Activated naive CD8-positive, alpha-beta T cell treated with anti-CD3 and anti-CD28 coated beads for 36 hours (primary cell): ENCODE data around the gene PTPRM. TPM values are rescaled to one million over a fixed set of nuclear protein-coding genes. Genes with fewer than 3 reads are reported as not detected.

Experiments used
- DNase-seq: peaks from one replicate; pipeline ENCODE4 v3.0.0; 2021
- H3K27ac Mint-ChIP-seq: one replicate; pipeline ENCODE4 v1.8.0; 2022; ENCODE audit warnings: mild to moderate bottlenecking, moderate library complexity, mixed read lengths
- H3K27me3 Mint-ChIP-seq: one replicate; pipeline ENCODE4 v1.8.0; 2022; ENCODE audit warnings: mild to moderate bottlenecking, mixed read lengths
- H3K36me3 Mint-ChIP-seq: one replicate; pipeline ENCODE4 v1.8.0; 2021; ENCODE audit warnings: mild to moderate bottlenecking, mixed read lengths
- H3K4me1 Mint-ChIP-seq: one replicate; pipeline ENCODE4 v1.8.0; 2021; ENCODE audit warnings: mixed read lengths
- H3K4me3 Mint-ChIP-seq: one replicate; pipeline ENCODE4 v1.8.0; 2022; ENCODE audit warnings: mild to moderate bottlenecking, moderate library complexity, mixed read lengths
- H3K9me3 Mint-ChIP-seq: one replicate; pipeline ENCODE4 v1.8.0; 2022; ENCODE audit warnings: mixed read lengths
- total RNA-seq, 2 experiments: library from RNA; stranded (reverse); gene quantifications; one replicate each; pipeline ENCODE4 v1.2.3, GENCODE V29; 2021

The PTPRM gene
- total RNA-seq, 2 experiments from 2014 or later = 0.22 to 0.52 TPM

DNA sequence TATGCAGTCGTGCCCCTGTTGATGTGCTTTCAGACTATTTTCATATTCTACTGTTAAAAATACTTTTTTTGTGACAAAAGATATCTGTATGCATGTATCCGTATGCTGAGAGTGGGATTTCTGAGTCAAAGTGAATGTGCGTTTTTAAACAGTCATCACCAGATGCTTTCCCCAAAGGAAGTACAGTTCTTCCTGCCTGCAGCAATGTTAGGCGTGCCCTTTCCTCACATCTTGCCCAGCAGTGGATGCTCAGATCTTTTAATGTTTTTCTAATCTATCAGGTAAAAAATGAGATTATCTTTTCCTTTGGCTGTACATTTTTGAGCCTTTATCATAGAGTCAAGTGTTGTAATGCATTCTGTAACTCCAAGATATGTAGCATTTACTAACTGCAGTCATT lies 111.7 kb downstream of the PTPRM start:
- Mint-ChIP-seq H3K4me1 (no peaks in the 10 kb centered on the region), H3K4me3 (no peak overlapping the region), H3K36me3 (no peaks in the 10 kb centered on the region), H3K9me3 (no peaks in the 10 kb centered on the region), H3K27ac (no peak overlapping the region), H3K27me3 (no peaks in the 10 kb centered on the region)
- DNase-seq = no peak

DNA sequence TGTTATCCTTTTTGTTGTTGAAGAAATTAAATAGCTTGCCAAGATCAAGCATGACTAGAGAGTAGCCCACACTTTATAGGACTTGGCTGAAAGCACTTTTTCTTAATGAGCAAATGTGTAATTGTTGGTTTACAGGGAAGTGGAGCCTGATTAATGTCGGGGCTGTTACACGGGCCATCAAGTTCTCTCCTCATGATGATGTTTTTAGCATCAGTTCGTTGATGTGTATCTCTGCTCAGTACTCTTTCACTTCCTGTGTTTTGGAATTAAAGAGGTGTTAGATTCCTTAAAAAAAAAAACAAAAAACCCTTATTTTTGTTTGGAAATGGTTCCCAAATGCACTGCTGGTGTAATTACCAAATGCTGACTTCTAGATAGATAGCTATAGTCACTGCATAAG lies 114.2 kb downstream of the PTPRM start:
- no peak overlapping the region for H3K27ac Mint-ChIP-seq
- H3K27me3 Mint-ChIP-seq = no peaks in the 10 kb centered on the region
- no peaks in the 10 kb centered on the region for H3K36me3 Mint-ChIP-seq
- DNase-seq = no peak
- no peaks in the 10 kb centered on the region for H3K4me1 Mint-ChIP-seq
- no peak overlapping the region for H3K4me3 Mint-ChIP-seq
- no peaks in the 10 kb centered on the region for H3K9me3 Mint-ChIP-seq

DNA sequence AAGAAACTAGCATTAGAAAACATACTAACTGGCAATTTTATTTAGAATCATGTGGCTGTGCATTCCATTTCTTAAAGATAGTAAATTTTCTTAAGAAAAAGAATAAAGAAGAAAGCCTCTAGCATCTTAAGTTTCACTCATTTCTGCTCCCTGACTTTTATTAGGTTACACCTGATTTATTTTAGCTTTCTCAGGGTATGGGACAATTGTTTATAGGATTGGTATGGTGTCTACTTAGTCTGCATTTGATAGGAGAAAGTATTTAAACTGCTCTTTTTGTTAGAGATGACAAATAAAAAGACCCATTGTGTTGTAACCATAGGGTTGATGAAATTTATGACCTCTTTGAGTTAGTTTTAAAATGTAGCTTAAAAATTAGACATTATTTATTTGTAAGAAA lies 115.2 kb downstream of the PTPRM start:
- no peaks in the 10 kb centered on the region for H3K36me3 Mint-ChIP-seq
- H3K27ac Mint-ChIP-seq = no peak overlapping the region
- no peaks in the 10 kb centered on the region for H3K4me1 Mint-ChIP-seq
- no peak overlapping the region for H3K4me3 Mint-ChIP-seq
- no peak for DNase-seq
- no peaks in the 10 kb centered on the region for H3K9me3 Mint-ChIP-seq
- no peaks in the 10 kb centered on the region for H3K27me3 Mint-ChIP-seq

DNA sequence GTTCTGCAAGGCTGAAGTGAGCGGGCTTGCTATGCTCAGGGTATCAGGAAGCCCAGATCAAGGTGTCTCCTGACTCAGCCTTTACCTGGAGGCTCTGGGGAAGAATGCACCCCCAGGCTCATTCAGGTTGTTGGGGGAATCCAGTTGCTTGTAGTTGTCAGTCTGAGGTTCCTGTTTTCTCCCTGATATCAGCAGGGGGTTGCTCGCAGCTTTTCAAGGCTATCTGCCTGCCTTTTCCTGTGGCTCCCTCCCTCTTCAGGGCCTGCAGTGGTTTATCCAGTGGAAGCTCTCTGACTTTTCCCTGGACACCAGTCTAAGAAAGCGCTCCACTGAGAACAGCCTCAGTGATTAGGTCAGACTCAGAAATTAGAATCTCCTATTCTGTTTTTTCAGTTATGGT lies 116.6 kb downstream of the PTPRM start:
- Mint-ChIP-seq H3K4me1 (no peaks in the 10 kb centered on the region), H3K9me3 (no peaks in the 10 kb centered on the region), H3K27ac (no peak overlapping the region), H3K4me3 (no peak overlapping the region), H3K36me3 (no peaks in the 10 kb centered on the region), H3K27me3 (no peaks in the 10 kb centered on the region)
- DNase-seq = no peak

DNA sequence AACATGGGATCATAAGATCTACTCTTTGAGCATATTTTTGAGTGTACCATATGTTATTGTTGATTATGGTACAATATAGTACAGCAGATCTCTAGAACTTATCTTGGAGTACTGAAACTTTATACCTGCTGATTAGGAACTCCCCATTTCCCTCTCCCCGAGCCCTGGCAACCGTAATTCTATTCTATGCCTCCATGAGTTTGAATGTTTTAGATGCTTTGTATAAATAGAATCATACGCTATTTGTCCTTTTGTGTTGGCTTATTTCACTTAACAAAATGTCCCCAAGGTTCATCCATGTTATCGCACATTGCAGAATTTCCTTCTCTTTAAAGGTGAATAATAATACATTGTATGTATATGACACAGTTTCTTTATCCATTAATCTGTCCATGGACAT lies 117.2 kb downstream of the PTPRM start:
- no peak for DNase-seq
- H3K9me3 Mint-ChIP-seq = no peaks in the 10 kb centered on the region
- no peak overlapping the region for H3K27ac Mint-ChIP-seq
- H3K4me1 Mint-ChIP-seq = no peaks in the 10 kb centered on the region
- no peaks in the 10 kb centered on the region for H3K36me3 Mint-ChIP-seq
- no peaks in the 10 kb centered on the region for H3K27me3 Mint-ChIP-seq
- no peak overlapping the region for H3K4me3 Mint-ChIP-seq

DNA sequence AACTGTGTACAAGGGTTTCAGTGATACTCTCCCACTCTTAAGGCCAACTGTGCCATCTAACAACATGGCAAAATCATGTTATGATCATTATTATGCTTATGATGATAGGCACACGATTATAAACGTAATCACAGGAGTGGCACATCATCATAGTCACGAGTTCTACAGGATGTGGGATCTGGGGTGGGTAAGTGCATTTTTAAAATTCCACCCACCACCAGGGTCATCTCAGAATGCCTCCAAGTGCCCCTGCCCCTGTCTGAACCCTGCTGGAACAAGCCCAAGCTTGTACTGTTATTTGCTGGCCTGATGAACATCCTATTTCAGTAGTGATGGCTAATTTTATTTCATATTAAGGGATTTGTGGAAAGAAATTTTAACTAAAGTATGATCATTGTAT lies 117.8 kb downstream of the PTPRM start:
- H3K9me3 Mint-ChIP-seq = no peaks in the 10 kb centered on the region
- H3K4me1 Mint-ChIP-seq = no peaks in the 10 kb centered on the region
- no peak overlapping the region for H3K27ac Mint-ChIP-seq
- no peaks in the 10 kb centered on the region for H3K27me3 Mint-ChIP-seq
- no peaks in the 10 kb centered on the region for H3K36me3 Mint-ChIP-seq
- DNase-seq = no peak
- no peak overlapping the region for H3K4me3 Mint-ChIP-seq

DNA sequence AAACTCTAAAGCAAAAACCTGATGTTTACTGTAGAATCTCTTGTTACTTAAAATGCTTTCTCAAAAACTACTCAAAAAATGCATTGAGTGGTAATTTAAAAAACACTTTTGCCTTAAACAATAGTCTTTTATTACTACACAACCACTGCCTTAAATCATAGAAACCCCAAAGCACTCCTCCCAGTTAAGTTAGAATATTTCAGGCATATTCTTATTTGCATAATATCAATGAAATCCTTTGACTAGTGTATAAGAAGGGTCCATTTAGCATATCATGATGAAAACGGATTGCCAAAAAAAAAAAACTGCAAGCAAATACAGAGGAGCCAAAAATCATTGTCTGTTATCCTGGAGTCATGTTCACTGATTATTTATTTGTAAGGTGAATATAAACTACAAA lies 119.2 kb downstream of the PTPRM start:
- DNase-seq = no peak
- Mint-ChIP-seq H3K27me3 (no peaks in the 10 kb centered on the region), H3K9me3 (no peaks in the 10 kb centered on the region), H3K36me3 (no peaks in the 10 kb centered on the region), H3K4me3 (no peak overlapping the region), H3K27ac (no peak overlapping the region), H3K4me1 (no peaks in the 10 kb centered on the region)

DNA sequence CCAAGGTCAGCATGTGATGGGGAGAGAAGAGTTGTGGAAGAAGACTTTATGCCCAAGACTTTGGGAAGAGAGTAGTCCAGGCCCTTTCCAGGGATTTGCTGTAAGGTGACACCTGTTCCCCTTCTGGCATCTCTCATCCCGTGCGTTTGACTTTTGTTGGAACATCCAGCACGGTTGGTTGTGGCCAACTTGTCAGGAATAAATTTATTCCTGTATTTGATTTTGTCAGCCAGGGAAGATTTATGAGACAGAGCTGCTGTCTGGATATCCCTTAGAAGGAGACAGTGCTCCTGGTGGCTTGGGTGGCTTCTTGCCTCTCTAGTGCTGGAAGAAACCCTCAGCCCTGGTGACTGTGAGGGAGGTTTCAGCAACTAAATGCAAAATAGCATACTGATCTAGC lies 121.5 kb downstream of the PTPRM start:
- Mint-ChIP-seq H3K4me1 (no peaks in the 10 kb centered on the region), H3K27ac (no peak overlapping the region), H3K9me3 (no peaks in the 10 kb centered on the region), H3K4me3 (no peak overlapping the region), H3K27me3 (no peaks in the 10 kb centered on the region), H3K36me3 (no peaks in the 10 kb centered on the region)
- DNase-seq = no peak

DNA sequence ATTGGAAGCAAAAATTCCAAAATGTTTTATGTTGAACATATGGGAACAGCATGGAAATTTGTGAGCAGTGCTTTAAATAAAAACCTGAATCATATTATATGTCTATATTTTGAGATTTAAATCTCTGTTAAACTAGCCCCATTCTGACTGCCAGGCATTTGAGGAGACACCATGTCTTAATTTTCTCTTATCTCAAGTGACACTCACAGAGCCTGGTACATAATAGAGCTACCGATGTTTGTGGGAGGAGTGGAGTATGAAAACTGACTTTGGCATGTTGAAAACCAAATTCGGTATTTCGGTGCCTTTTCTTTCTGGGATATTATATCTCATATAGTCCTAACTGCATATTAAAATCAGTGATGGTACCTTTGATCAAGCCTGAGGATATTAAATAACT lies 124.1 kb downstream of the PTPRM start:
- no peak overlapping the region for H3K27ac Mint-ChIP-seq
- no peak for DNase-seq
- no peaks in the 10 kb centered on the region for H3K36me3 Mint-ChIP-seq
- no peaks in the 10 kb centered on the region for H3K4me1 Mint-ChIP-seq
- H3K9me3 Mint-ChIP-seq = no peaks in the 10 kb centered on the region
- H3K4me3 Mint-ChIP-seq = no peak overlapping the region
- H3K27me3 Mint-ChIP-seq = no peaks in the 10 kb centered on the region

DNA sequence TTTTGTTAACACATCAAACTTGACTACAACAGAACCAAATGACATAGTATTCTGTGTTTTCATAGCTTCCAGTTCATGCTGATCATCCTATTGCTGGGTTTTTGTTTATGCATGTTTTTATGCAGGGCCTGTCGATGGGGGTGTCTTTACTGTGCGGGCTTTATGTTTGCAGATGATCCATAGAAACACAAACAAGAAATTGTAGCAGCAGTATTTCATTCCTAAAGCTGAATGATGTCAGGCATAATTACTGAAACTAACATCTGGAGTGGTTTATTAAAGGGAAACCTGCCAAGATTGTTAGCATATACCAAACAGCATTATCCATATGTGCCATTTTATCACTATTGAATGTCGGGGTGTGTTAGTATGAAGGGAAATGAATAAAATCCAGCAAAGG lies 129.7 kb downstream of the PTPRM start:
- Mint-ChIP-seq H3K36me3 (no peaks in the 10 kb centered on the region), H3K4me3 (no peak overlapping the region), H3K27ac (no peak overlapping the region), H3K9me3 (no peaks in the 10 kb centered on the region), H3K4me1 (no peaks in the 10 kb centered on the region), H3K27me3 (no peaks in the 10 kb centered on the region)
- DNase-seq = no peak

DNA sequence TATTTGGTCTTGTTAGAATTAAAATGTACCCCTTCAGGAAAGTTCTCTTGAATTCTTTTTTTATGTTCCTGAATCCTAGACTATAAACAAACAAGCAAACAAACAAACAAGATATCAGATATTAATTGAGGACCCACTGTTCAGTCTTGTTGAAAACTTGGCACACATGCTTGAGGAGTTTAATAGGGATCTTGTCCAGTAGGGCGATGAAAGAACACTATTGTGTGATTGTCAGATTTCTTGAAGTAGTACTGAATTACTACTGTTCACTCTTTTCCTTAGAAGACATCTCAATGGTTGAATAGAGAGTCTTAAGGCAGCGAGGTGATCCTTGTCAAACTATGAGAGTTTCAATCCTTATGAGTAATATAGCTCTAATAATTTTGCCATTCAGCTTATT lies 130.2 kb downstream of the PTPRM start:
- Mint-ChIP-seq H3K27me3 (no peaks in the 10 kb centered on the region), H3K9me3 (peaks cover 2% of the 10 kb centered on the region), H3K4me1 (no peaks in the 10 kb centered on the region), H3K4me3 (no peak overlapping the region), H3K27ac (no peak overlapping the region), H3K36me3 (no peaks in the 10 kb centered on the region)
- DNase-seq = no peak

DNA sequence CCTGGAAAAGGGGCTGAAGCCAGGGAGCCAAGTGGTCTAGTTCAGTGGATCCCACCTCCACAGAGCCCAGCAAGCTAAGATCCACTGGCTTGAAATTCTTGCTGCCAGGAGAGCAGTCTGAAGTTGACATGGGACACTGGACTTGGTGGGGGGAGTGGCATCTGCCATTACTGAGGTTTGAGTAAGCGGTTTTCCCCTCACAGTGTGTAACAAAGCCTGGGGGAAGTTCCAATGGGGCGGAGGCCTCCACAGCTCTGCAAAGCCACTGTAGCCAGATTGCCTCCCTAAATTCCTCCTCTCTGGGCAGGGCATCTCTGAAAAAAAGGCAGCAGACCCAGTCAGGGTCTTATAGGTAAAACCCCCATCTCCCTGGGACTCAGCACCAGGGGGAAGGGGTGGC lies 144.4 kb downstream of the PTPRM start:
- H3K4me3 Mint-ChIP-seq = no peak overlapping the region
- H3K27me3 Mint-ChIP-seq = no peaks in the 10 kb centered on the region
- H3K4me1 Mint-ChIP-seq = no peaks in the 10 kb centered on the region
- H3K36me3 Mint-ChIP-seq = no peaks in the 10 kb centered on the region
- no peak overlapping the region for H3K27ac Mint-ChIP-seq
- H3K9me3 Mint-ChIP-seq = peaks cover 3% of the 10 kb centered on the region
- no peak for DNase-seq

DNA sequence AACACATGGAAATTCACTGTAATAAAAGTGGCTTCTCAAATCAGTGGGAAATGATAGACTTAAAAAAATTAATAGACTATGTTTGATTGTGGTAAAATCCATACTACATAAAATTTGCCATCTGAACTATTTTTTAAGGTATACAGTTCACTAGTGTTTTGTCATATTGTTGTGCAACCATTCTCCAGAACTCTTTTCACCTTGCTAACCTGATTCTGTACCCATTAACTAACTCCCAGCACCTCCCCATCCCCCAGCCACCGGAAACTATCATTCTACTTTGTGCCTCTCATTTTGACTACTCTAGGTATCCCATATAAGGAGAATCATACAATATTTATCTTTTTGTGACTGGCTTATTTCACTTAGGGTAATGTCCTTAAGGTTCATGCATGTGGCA lies 153.3 kb downstream of the PTPRM start:
- H3K9me3 Mint-ChIP-seq = peaks cover 4% of the 10 kb centered on the region
- H3K4me3 Mint-ChIP-seq = no peak overlapping the region
- H3K36me3 Mint-ChIP-seq = no peaks in the 10 kb centered on the region
- no peaks in the 10 kb centered on the region for H3K4me1 Mint-ChIP-seq
- no peaks in the 10 kb centered on the region for H3K27me3 Mint-ChIP-seq
- H3K27ac Mint-ChIP-seq = no peak overlapping the region
- DNase-seq = no peak

DNA sequence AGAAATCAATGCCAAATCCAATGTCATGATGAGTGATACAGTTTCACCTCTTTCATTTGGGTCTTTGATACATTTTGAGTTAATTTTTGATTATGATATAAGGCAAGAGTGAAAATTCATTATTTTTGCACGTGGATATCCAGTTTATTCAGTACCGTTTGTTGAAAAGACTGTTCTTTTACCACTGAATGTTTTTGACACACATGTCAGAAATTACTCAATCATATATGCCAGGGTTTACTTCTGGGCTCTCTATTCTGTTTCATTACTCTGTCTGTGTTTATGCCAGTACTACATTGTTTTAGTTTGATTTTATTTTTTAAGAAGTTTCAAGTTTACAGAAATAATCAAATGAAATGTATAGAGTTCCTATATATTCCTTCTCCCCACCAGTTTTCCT lies 154.4 kb downstream of the PTPRM start:
- no peak for DNase-seq
- Mint-ChIP-seq H3K4me3 (no peak overlapping the region), H3K36me3 (no peaks in the 10 kb centered on the region), H3K9me3 (peaks cover 4% of the 10 kb centered on the region), H3K4me1 (no peaks in the 10 kb centered on the region), H3K27ac (no peak overlapping the region), H3K27me3 (no peaks in the 10 kb centered on the region)

DNA sequence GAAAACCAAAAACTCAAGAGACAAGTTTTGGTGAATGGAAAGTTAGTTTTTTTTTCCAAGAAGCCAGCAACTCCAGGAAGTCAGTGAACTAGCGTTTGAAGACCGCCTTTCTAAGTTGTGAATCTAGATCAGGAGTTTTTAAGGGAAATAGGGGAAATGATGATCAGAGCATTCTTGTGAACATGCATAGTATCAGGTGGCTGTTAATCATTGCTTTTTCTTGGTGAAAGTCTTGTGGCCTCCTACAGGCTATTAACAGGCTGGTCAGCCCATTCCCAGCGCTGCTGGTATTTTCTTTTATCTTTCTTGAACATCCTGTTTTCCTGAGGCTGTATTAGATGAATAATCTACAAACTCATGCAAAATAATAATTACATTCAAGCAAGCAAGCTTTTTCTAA lies 155.8 kb downstream of the PTPRM start:
- Mint-ChIP-seq H3K27ac (no peak overlapping the region), H3K4me3 (no peak overlapping the region), H3K36me3 (no peaks in the 10 kb centered on the region), H3K27me3 (no peaks in the 10 kb centered on the region), H3K4me1 (no peaks in the 10 kb centered on the region), H3K9me3 (peaks cover 4% of the 10 kb centered on the region)
- no peak for DNase-seq

DNA sequence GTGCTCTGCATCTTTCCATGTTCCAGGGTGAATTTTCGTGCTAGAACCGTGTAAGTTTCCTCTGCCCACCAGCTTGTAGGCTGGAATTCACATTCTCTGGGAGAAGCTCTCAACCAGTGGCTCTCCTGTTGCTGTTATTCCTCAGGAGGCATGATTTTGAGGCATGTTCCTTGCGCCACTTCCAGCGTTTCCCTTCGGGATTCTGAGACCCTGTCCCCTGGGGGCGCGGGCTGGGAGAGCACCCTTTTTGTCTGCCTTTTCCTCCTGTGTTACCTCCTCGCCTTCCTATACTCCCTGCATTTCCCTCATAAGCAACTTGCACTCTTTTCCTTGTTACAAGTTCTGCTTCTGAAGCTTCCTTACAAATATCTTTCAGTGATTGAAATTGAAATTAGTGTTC lies 156.4 kb downstream of the PTPRM start:
- Mint-ChIP-seq H3K4me1 (no peaks in the 10 kb centered on the region), H3K4me3 (no peak overlapping the region), H3K9me3 (peaks cover 2% of the 10 kb centered on the region), H3K27me3 (no peaks in the 10 kb centered on the region), H3K36me3 (no peaks in the 10 kb centered on the region), H3K27ac (no peak overlapping the region)
- DNase-seq = no peak

DNA sequence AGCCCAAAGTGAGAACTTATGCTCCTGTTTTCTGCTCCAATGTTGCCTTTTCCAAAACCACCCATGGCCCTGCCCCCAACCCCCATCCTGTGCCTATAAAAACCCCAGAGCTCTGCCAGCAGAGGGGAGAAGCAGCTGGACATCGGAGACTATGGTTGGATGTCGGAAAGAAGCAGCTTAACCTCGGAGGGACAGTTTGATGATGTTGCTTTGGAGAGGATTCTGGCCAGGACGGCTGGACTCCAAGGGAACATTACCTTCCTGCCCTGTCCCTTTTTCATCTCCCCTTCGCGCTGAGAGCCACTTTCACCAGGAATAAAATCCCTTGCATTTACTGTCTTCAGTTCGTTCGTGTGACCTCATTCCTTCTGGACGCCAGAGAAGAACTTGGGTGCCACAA lies 158.4 kb downstream of the PTPRM start:
- H3K9me3 Mint-ChIP-seq = peaks cover under 1% of the 10 kb centered on the region
- H3K4me3 Mint-ChIP-seq = no peak overlapping the region
- no peaks in the 10 kb centered on the region for H3K36me3 Mint-ChIP-seq
- no peaks in the 10 kb centered on the region for H3K27me3 Mint-ChIP-seq
- no peak for DNase-seq
- no peaks in the 10 kb centered on the region for H3K4me1 Mint-ChIP-seq
- no peak overlapping the region for H3K27ac Mint-ChIP-seq
